ENCODE data around the gene L3MBTL3.
"Not testable (repeated sequence)": the region's sequence is repeated elsewhere in the genome, so short reads cannot be mapped to it uniquely, and the experiment has no call there.

The L3MBTL3 gene

GRCh38 chr6:130167655-130168054 is 149.3 kb downstream of the L3MBTL3 start:
- TF ChIP-seq OSR1 (CRISPR knock-in tag; IDR thresholded peaks at IDR 0.05) (no peak), POU6F1 (CRISPR knock-in tag; IDR thresholded peaks at IDR 0.05; ENCODE audit: borderline replicate concordance, low read depth) (no peak), CSRNP3 (CRISPR knock-in tag; IDR thresholded peaks at IDR 0.05) (no peak)
- ATAC-seq: no peak

GRCh38 chr6:130170160-130170559 is 151.8 kb downstream of the L3MBTL3 start:
- ATAC-seq: not testable (repeated sequence)

- not testable (repeated sequence) for ATAC-seq
These were observed 155.1 kb downstream of the L3MBTL3 start for GRCh38 chr6:130173377-130174004.

GRCh38 chr6:130176378-130176777 is 158.0 kb downstream of the L3MBTL3 start:
- no peak for ATAC-seq
- TF ChIP-seq CSDC2 (CRISPR knock-in tag; IDR thresholded peaks at IDR 0.05) (no peak), PPARA (CRISPR knock-in tag; IDR thresholded peaks at IDR 0.05; ENCODE audit: borderline replicate concordance) (no peak), SNAI2 (CRISPR knock-in tag; IDR thresholded peaks at IDR 0.05) (no peak), ZC3H10 (CRISPR knock-in tag; IDR thresholded peaks at IDR 0.05) (no peak), TOX (CRISPR knock-in tag; IDR thresholded peaks at IDR 0.05; ENCODE audit: borderline replicate concordance) (no peak), ZNF8 (CRISPR knock-in tag; IDR thresholded peaks at IDR 0.05) (no peak), ZFP3 (CRISPR knock-in tag; IDR thresholded peaks at IDR 0.05) (no peak), CSRNP3 (CRISPR knock-in tag; IDR thresholded peaks at IDR 0.05) (no peak), CREB5 (CRISPR knock-in tag; IDR thresholded peaks at IDR 0.05; ENCODE audit: low read depth) (no peak), POU6F1 (CRISPR knock-in tag; IDR thresholded peaks at IDR 0.05; ENCODE audit: borderline replicate concordance, low read depth) (no peak), ARNTL (CRISPR knock-in tag; IDR thresholded peaks at IDR 0.05; ENCODE audit: borderline replicate concordance, low read depth) (no peak), ZNF565 (CRISPR knock-in tag; conservative IDR thresholded peaks at IDR 0.05; ENCODE audit: low read depth) (no peak), ZFP30 (CRISPR knock-in tag; IDR thresholded peaks at IDR 0.05) (no peak), TSHZ2 (CRISPR knock-in tag; IDR thresholded peaks at IDR 0.05) (no peak), BACH2 (CRISPR knock-in tag; IDR thresholded peaks at IDR 0.05; ENCODE audit: borderline replicate concordance) (no peak), GLIS3 (CRISPR knock-in tag; IDR thresholded peaks at IDR 0.05) (no peak)
